Uterus (tissue), 2 donors: ENCODE results near the gene KIF3C.

Experiments
- POLR2A ChIP-seq, 2 donors: fragments of 450-650 bp; IDR thresholded peaks; one replicate each; pipeline ENCODE4 v1.6.1; 2016; ENCODE audit warnings: antibody characterized with exemption in 2 of 2, mild to moderate bottlenecking in 1 of 2, moderate library complexity in 1 of 2
- TF ChIP-seq, protein P1 (sequence below), 4 experiments: fragments of 200-600 bp in 2 of 4; fragments of 450-650 bp in 2 of 4; sonication (generic) in 2 of 4; IDR thresholded peaks; one replicate each; pipeline ENCODE4 v1.5.1; 2016 to 2019; ENCODE audit warnings: antibody characterized with exemption in 4 of 4, mild to moderate bottlenecking in 2 of 4, moderate library complexity in 1 of 4

DNA sequence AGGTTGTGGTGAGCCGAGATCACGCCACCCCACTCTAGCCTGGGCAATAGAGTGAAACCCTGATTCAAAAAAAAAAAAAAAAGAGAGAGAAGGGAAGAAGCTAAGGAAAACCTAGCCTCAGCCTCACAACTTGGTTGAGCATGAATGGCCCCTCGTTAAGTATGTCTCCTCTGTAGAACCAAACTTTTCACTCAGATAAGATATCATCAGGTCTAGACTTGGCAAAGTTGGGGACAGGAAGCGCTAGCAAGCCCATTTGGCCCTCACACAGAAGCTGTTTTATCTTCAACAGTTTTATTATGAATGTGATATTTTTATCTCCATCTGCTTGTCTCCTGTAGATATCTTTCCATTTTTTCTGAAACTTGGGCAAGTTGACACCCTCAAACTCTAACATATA, 100.5 kb downstream of the KIF3C start:
- TF ChIP-seq, protein P1, sequence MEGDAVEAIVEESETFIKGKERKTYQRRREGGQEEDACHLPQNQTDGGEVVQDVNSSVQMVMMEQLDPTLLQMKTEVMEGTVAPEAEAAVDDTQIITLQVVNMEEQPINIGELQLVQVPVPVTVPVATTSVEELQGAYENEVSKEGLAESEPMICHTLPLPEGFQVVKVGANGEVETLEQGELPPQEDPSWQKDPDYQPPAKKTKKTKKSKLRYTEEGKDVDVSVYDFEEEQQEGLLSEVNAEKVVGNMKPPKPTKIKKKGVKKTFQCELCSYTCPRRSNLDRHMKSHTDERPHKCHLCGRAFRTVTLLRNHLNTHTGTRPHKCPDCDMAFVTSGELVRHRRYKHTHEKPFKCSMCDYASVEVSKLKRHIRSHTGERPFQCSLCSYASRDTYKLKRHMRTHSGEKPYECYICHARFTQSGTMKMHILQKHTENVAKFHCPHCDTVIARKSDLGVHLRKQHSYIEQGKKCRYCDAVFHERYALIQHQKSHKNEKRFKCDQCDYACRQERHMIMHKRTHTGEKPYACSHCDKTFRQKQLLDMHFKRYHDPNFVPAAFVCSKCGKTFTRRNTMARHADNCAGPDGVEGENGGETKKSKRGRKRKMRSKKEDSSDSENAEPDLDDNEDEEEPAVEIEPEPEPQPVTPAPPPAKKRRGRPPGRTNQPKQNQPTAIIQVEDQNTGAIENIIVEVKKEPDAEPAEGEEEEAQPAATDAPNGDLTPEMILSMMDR (IDR thresholded peaks at IDR 0.05): no peak
- TF ChIP-seq POLR2A (IDR thresholded peaks at IDR 0.05): no peak
